GOT3 (cell line): Measurements from ENCODE around the gene CIDEC.
"Not testable (repeated sequence)": the region's sequence is repeated elsewhere in the genome, so short reads cannot be mapped to it uniquely, and the experiment has no call there.

Experiments
- DNase-seq: peaks from one replicate; lab custom pipeline; 2025; ENCODE audit warnings: mixed read lengths; lab: John Stamatoyannopoulos, UW

CIDEC gene

DNA sequence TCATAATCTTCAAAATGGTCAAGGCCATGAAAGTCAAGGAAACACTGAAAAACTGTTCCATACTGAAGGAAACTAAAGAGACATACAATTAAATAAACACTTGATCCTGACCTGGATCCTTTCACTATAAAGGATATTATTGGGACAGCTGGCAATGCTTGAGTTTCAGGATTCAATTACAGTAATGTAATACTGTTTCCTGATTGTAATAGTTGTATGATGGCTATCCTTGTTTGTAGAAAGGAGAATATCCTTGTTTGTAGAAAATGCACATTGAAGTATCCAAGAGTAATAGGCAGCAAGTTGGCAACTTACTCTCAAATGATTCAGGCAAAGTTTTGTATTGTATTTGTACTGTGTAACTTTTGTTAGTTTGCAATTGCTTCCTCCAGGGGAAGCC, 4.6 kb downstream of the CIDEC start:
- no peak for DNase-seq

DNA sequence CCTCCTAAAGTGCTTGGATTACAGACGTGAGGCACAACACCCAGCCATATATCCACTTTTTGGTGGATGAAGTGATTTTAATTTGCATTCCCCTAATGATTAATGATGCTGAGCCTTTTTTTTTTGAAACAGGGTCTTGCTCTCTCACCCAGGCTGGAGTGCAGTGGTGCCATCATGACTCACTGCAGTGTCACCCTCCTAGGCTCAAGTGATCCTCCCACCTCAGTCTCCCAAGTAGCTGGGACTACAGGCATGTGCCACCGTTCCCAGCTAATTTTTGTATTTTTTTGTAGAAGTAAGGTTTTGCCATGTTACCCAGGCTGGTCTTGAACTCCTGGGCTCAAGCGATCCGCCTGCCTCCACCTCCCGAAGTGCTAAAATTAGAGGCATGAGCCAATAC, 8.0 kb downstream of the CIDEC start:
- DNase-seq = not testable (repeated sequence)

DNA sequence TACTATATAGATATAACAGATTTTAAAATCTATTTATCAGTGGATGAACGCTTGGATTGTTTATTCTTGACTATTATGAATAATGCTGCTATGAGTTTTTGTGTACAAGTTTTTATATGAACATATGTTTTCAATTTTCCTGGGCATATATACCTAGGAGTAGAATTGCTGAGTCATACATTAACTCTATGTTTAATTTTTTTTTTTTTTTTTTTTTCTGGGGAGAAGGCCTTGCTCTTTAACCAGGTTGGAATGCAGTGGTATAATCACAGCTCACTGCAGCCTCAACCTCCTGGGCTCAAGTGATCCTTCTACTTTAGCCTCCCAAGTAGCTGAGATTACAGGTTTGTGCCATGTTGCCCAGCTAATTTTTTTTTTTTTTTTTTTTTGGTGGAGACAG, 9.1 kb downstream of the CIDEC start:
- DNase-seq = no peak

DNA sequence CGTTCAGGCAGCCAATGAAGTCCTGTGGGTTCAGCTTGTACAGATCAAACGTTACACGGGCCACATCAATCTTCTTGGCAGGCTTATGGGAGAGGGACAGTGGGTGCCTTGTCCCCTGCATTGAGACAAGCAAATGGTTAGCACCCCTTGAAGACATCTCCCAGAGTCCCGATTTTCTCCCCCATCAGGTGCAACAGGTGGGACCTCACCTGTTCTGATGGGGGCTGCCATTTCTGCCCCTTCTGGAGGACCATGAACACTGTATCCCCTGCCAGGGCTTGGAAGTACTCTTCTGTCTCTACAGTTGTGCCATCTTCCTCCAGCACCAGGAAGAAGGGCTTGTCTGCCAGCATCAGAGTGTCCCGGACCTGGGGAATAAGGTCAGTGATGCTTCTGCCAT, 10.1 kb downstream of the CIDEC start:
- DNase-seq = no peak

DNA sequence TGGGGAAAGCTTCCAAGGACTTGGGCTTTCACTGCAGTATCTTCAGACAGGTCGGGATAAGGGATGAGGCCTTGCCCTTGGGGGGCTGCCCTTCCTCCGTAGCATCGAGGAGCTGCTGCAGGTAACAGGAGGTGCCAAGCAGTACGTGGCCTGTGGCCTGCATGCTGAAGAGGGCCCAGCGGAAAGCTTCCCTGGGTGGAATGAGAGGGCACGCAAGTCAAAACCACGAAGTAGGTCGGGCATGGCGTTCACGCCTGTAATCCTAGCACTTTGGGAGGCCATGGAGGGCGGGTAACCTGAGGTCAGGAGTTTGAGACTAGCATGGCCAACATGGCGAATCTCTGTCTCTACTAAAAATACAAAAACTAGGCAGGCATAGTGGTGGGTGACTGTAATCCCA, 12.9 kb downstream of the CIDEC start:
- DNase-seq = no peak

DNA sequence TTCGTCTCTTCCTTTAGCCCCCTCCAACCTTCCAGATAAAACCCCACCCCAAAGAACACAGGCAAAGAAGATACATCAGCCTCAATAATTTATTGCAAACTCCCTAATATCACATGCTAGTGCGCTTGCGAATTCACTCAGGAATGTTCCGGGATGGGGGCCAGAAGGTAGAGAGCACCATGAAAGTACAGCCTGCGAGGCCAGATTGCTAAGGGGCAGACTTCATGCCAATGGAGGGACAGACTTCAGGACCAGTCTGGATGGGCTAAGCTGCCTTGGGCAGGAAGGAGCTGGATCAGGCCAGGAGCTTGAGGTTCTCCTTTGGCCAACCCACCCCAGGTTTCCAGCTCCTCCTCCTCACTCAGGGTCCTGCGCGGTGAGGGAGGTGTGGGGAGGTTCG, 13.4 kb downstream of the CIDEC start:
- DNase-seq = no peak

DNA sequence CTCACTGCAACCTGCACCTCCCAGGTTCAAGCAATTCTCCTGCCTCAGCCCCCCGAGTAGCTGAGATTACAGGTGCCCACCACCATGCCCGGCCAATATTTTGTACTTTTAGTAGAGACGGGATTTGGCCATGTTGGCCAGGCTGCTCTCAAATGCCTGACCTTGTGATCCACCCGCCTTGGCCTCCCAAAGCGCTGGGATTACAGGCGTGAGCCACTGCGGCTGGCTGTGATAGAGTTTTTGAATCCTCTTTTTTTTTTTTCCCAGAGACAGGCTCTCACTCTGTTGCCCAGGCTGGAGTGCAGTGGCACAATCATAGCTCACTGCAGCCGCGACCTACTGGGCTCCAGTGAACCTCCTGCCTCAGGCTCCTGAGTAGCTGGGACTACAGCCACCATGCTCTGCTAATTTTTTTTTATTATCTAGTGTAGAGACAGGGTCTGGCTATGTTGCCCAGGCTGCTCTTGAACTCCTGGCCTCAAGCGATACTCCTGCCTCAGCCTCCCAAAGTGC, 14.9 kb downstream of the CIDEC start:
- not testable (repeated sequence) for DNase-seq

DNA sequence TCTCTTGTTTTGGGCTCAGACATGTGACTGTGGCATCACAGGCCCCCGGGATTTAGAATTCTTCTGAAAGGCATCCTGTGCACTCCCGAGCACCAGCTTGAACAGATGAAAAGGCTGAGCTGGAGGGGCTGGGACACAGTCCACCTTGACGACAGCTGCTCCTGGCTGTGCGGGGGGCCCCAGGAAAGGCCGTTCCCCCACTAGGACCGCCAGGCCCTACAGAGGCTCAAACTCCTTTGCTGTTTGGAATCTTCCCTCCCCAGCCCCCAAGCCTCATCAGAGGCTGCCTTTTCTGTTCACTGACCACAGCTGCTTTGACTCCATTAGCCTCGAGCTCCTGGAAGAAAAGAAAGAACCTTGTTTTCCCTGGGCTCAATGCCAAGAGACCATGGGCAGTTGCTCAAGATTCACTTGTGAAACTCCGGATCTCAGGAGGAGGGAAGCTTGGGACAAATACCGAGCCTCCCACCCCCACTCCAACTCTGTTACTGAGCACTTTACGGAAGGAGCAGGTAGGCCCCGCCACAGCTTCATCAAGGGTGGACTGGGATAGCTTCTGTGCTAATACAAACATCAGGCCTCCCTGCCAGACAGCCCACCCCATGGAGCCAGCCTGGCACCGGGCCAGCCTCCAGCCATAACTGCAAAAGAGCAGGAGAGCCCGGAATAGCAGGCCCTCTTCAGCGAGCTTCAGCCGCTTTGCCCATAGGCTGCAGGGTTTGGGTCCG, 15.7 kb downstream of the CIDEC start:
- DNase-seq = no peak

DNA sequence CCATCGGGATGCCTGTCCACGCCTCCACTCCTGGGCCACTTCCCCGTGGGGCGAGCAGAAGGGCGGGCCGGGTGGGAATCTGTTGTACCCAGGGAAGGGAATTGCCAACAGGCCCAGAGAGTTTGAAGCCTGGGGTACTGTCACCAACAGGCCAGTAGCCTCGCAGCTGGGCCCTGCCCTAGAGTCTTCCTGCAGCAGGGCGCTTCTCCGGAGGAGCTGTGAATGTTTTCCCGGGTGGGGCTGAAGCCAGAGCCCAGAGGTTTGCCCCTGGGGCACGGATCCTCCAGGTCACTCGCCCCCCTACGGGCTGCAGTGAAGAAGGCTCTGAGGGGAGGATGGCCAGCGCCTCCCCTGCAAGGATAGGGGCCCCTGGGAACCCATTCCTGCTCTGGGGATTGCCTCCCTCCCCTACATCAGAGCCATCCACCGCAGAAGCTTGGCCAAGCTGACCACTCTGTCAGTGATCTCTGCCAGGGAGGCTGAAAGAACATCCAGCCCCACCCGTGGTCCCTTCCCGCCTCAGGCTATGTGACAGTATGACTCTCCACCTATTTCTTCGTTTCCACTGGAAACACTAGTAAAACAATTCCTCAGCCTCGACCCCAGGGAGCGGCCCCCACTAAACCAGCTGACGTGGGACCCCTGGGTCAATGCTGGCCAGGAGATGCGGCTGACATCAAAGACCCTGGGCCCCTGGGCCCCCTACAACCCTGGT, 16.8 kb downstream of the CIDEC start:
- DNase-seq = no peak

DNA sequence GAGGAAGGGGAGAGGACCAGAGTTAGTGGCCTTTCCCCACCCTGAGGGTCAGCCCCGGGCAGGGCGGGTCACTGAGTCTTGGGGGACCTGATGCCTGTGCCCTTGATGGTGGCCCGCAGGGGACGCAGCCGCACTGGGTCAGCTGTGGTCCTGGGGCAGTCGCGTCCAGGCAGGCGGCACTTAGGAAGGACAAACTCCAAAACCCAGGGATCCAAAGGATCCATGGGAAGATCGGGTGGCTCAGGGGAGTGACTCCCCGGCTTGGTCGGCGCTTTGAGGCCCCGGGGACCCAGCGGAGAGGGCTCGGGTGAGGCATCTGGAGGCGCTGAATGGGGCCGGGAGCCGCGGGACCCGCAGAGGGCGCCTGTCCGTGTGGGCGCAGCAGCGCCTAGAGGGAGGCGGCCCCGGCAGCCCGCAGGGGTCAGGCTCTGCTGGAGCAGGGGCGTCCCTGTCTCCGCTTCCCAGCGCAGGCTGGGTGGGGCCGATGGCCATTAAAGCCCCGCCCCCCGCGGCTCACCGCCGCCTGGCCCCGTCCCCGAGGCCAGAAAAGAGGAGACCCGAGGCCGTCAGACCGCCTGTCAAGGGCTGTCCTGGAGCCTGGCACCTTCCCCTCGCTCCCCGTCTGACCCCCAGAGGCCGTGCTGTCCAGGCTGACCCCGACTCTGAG, 17.5 kb downstream of the CIDEC start:
- no peak for DNase-seq

DNA sequence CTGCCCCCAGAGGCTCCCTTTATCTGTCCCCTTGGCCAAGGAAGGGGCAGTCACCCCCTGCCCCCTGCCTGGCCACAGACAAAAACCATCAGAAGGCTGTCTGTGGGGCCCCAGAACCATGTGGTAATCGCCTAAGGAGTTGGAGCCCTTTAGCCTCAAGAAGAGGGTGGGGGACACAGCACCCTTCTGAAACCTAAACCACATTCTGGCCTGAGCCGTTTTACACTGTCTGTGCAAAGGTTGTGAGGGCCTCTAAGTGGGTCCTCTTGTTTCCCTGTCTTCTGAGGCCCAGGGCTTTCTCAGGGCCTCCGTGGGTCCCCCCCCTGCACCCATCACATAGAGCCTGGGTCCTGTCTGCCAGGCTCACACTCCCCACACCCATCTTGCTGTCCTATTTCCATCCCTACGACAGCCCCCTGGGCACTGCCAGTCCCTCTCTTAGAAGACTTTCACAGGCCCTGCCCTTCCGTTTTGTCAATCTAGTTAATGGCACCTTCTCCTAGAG, 18.4 kb downstream of the CIDEC start:
- no peak for DNase-seq

DNA sequence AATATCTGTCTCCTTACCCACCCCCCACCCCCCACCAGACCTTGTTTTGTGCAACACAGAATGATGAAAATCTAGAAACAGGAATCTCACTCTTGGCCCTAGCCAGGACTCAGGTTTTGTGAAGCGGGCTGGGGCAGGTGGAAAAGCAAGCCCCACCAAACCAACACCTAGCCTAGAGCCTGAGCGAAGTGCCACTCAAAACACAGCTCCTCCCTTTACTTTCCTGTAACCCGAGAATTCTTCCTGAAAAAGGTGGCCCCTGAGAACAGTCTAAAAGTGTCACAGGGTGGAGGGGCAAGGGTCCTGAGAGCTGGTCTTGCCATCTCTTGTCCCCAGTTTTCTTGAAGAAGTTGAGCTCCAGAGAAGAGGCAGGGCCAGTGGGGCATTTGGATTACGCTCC, 18.9 kb downstream of the CIDEC start:
- no peak for DNase-seq

DNA sequence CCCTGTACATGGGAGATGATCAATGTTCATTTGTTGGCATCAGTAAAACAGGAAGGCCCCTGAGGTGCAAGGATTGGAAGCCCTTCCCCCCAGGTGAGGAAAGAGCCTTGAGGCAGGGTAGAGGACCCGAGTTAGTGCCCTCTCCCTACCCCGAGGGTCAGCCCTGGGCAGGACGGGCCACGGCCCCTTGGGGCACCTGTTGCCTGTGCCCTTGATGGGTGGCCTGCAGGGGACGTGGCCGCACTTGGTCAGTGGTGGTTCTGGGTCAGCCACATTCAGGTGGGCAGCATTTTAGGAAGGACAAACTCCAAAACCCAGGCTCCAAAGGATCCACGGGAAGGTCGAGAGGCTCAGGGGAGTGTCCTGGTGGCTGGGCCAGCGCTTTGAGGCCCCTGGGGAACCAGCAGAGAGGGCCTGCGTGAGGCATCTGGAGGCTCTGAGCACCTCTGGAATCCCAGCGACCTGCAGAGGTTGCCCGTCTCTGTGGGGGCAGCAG, 20.5 kb downstream of the CIDEC start:
- no peak for DNase-seq

DNA sequence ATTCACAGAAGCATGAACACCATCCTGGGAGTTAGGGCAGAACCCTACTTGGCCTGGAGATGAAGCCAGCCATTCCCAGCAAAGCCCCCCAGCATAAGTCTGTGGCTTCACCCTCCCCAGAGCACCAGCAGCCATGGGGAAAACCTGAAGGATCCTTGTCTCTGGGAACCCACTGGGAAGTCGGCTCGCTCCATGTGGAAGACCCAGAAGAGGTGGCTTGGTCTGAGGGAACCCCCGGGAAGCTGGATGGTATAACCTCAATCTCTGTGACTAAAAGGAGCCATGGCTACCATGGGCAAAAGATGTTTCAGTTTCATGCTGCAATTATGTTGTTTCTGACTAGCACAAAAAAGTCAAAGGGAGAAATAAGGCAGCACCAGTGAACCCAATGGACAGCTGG, 24.5 kb downstream of the CIDEC start:
- DNase-seq = no peak

DNA sequence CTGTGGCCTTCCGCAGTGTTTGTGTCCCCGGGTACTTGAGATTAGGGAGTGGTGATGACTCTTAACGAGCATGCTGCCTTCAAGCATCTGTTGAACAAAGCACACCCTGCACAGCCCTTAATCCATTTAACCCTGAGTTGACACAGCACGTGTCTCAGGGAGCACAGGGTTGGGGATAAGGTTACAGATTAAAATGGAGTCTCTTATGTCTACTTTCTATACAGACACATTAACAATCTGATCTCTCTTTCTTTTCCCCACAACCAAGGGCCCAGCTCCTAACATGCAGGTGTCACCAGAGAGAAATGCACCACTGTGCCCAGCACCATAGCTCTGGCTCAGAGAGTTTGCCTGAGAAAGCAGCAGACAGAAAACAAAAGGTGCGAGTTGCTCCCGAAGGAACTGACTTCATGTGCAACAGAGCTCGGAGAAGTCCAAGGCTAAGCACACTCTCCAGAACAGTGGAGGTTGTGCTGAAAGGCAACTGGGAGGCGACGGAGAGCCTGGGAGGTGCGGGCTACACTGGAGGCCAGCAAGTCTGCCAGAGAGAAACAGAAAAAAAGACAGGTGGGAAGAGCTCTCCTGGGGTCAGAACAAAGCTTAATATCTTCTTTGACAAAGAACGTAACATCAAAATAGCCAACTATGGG, 25.6 kb downstream of the CIDEC start:
- DNase-seq = not testable (repeated sequence)

DNA sequence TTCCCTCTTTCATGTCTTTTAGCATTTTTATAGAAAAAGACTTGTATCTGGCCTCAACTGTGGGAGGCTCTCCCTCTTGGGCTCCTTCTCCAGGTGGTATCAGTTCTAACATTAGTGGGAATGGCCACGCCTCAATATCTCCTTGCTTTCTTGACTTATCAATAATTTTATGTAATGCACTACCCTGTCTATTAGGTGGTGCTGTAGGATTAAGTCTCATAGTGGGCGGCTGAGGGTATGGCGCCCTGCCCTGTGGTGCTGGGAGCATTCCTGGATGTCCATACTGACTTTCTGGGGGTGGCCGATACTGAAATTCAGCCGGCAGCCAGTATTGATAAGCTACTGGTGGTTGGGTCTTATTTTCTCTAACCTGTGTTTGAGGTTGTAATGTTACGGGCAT, 27.5 kb downstream of the CIDEC start:
- no peak for DNase-seq

DNA sequence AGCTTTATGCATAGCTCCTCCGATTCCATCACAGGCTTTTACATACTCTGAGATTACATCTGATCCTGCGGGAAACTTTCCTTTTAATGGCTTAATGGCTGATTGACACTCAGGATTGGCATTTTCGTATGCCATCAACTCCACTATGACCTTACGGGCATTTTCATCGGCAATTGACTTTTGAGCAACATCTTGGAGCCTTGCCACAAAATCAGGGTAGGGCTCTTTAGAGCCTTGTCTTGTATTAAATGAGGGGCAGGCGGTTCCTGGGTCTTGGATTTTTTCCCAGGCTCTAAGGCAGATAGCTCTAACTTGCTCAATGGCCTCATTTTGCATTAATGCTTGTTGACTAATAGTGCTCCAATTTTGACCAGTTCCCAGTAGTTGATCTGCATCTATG, 28.1 kb downstream of the CIDEC start:
- not testable (repeated sequence) for DNase-seq

DNA sequence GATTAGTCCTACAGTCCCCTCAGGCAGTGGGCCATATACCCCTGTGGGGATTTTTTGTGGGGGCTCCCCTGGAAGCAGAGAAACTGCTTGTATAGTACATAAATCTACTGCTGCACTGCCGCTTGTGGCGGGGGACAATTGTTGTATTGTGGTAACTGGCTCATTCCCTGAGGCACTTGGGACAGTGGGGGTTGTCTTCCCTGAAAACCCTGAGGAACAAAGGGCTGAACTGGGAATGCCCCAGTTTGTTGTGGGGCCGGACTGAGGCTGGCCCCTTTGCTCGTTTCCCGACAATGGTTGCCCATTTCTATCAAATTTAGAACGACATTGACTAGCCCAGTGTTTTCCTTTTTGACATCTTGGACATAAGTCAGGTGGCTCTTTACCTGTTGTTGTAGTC, 28.7 kb downstream of the CIDEC start:
- not testable (repeated sequence) for DNase-seq

DNA sequence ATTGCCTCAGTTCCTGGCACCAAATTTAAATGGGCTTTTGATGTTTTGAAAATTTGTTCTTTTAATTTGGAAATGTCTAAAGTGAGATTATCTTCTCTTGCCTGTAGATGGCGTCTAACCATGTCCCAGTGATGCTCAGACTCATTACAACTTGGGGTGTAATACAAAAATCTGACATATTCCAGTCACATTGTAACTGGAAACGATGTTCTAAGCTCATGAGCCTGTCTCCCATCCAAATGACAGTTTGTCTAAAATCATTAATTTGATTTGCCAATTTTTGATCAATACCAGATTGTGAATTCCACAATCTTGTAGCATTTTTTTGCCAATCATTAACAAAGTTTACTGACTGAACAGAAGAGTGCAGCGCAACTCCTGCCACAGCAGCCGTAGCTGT, 31.2 kb downstream of the CIDEC start:
- not testable (repeated sequence) for DNase-seq

DNA sequence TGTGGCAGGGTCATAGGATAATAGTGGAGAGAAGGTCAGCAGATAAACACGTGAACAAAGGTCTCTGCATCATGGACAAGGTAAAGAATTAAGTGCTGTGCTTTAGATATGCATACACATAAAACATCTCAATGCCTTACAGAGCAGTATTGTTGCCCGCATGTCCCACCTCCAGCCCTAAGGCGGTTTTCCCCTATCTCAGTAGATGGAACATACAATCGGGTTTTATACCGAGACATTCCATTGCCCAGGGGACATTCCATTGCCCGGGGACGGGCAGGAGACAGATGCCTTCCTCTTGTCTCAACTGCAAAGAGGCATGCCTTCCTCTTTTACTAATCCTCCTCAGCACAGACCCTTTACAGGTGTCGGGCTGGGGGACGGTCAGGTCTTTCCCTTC, 32.2 kb downstream of the CIDEC start:
- DNase-seq = not testable (repeated sequence)

DNA sequence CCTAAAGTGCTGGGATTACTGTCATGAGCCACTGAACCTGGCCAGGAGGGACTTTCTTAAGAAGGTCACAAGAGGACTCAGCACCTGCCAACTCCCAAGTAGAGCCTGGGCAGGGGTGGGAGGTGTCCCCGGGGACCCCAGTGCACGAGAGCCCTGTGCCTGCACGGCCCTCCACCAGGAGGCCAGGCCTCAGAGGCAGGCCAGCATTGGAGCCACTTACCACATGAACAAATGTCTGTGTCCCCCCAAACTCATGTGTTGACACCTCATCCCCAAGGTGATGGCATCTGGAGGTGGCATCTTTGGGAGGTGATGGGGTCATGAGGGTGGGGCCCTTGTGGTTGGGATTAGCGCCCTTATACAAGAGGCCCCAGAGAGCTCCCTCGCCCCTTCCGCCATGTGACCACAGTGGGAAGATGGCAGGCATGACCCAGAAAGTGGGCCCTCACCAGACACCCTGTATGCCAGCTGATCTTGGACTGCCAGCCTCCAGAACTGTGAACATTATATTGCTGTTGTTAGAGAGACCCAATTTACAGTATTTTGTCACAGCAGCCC, 33.0 kb downstream of the CIDEC start:
- no peak for DNase-seq

DNA sequence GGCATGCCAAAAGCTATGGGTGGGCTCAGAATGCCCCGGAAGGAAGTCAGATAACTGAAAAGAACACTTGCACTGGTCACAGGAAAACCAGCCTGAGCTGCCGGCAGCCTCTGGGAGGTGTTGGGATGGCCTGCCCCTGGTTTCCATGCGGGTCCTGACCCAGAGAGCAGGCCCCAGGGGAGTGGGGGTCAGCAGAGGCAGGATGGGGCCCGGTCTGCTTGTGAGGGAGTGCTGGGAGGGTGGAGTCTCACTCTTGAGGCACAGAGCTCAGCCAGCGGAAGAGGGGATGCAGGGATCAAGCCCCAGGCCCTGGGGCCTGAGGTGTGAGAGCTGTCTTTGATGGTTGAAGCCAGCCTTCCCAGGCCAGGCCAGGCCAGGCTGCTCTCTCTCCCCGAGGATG, 33.8 kb downstream of the CIDEC start:
- DNase-seq = no peak
